Measurements from ENCODE around the gene PRTG.
A peak's percentile ranks its signal among the peaks of the same experiment; 100 is the strongest.
"Not testable (repeated sequence)": the region's sequence is repeated elsewhere in the genome, so short reads cannot be mapped to it uniquely, and the experiment has no call there.

The PRTG gene

DNA sequence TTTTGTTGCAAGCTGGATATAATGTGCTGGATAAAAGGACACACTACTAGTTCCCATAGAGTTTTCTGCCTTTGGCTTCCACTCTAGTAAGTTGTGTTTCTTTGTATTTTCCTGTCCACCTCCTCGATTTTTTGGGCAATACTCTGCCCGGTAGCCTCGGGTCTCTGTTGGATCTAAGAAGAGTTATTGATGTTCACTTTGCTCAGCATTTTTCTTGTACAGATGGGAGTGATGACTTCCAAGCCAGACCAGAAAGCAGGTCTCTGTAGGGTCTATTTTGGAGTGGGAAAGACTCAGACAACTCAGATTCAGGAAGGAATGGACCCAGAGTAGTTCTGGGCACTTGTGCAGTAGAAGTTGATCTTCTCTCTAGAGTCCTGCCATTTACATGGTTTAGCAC lies 36.0 kb upstream of the PRTG start:
- H3K4me3 ChIP-seq (ENCODE audit: insufficient read depth, low read depth, low read length): no peak overlapping the region
- H3K27ac ChIP-seq (ENCODE audit: insufficient read depth, low read depth, low read length, poor library complexity, severe bottlenecking): no peak overlapping the region
- no peaks in the 10 kb centered on the region for H3K9me3 ChIP-seq (ENCODE audit: control insufficient read depth, low read length)
- peaks cover 27% of the 10 kb centered on the region for H3K4me1 ChIP-seq (ENCODE audit: control insufficient read depth, insufficient read depth, low read length)
- H3K36me3 ChIP-seq (ENCODE audit: control insufficient read depth, insufficient read depth, low read length): no peaks in the 10 kb centered on the region
- no peaks in the 10 kb centered on the region for H3K27me3 ChIP-seq (ENCODE audit: control insufficient read depth, insufficient read depth, low read length, poor library complexity, severe bottlenecking)
- WGBS, 2 experiments: 93 to 95% methylated on average over 3 of the region's 3 CpGs

DNA sequence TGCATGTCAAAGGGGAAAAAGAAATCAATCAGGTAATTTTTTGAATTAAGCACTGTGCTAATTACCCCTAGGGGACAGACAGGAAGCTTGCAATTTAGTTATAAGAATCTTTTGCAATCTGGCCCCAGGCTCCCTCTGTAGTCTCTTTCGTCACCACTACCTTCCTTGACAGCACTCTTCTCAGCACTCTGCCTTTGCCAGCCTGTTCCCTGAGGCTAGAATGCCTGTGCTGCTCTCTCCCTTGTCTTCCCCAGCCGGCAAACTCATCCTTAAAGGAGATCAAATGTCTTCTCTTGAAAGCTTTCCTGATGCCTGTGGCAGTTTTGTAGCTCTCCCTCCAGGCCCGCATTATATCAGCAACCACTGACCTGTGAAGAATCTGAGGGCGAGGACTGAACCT lies 32.4 kb upstream of the PRTG start:
- 21 to 26% methylated on average over 4 of the region's 4 CpGs for WGBS, 2 experiments
- Histone ChIP-seq H3K9me3 (ENCODE audit: control insufficient read depth, low read length) (no peaks in the 10 kb centered on the region), H3K4me1 (ENCODE audit: control insufficient read depth, insufficient read depth, low read length) (peaks cover 24% of the 10 kb centered on the region), H3K36me3 (ENCODE audit: control insufficient read depth, insufficient read depth, low read length) (no peaks in the 10 kb centered on the region), H3K27ac (ENCODE audit: insufficient read depth, low read depth, low read length, poor library complexity, severe bottlenecking) (peak overlapping the region; percentile 69), H3K27me3 (ENCODE audit: control insufficient read depth, insufficient read depth, low read length, poor library complexity, severe bottlenecking) (no peaks in the 10 kb centered on the region), H3K4me3 (ENCODE audit: insufficient read depth, low read depth, low read length) (no peak overlapping the region)

DNA sequence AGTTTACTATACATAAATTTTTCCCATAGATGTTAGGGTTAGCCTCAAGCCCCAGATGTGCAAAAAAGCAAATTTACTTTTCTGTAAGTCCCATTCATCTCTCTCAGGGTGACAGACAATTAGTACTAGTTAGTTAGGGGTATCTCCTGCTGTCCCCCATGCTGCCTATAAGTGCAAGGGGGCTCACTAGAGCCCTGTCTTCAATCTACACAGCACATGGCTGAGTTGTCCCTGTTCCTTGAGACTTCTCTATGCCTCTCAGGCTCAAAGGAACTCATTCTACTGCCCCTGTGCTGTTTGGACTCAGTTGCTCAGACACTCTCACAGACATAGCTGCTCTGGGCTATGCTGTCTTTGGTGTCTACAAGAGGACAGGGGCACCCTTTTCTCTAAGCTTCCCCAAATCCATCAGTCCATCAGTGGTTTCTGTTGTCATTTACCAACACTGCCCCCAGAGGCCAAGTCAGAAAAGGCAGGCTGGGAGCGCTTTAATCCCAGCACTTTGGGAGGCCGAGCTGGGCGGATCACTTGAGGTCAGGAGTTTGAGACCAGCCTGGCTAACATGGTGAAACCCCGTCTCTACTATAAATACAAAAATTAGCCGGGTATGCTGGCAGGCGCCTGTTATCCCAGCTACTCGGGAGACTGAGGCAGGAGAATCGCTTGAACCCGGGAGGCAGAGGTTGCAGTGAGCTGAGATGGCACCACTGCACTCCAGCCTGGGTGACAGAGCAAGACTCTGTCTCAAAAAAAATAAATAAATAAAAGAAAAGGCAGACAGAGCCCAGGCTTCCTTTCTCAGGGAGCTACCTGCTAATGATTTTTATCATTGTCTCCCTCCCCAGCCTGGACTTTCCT lies 31.4 kb upstream of the PRTG start:
- Histone ChIP-seq H3K36me3 (ENCODE audit: control insufficient read depth, insufficient read depth, low read length) (no peaks in the 10 kb centered on the region), H3K27ac (ENCODE audit: insufficient read depth, low read depth, low read length, poor library complexity, severe bottlenecking) (peak overlapping the region; percentile 69)
- 59 to 69% methylated on average over 9 of the region's 9 CpGs for WGBS, 2 experiments

DNA sequence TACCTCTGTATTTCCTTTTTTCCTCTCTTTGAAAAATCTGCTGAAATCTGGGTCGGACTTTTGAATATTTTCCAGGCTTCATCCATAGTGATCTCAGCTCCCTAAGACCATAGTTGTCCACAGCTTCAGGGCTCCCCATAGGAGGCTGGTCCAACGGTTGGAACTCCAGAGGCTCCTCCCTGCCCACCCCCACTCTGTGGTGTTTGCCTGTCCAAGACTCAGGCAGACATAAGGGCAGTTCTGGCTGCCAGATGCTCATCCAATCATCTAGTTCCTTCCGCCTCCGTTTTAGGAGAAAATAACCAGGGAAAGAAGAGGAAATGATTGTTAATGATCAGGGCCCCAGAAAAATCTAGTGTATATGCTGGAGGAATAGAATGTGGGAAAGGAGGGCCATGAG lies 27.9 kb upstream of the PRTG start:
- Histone ChIP-seq H3K4me1 (ENCODE audit: control insufficient read depth, insufficient read depth, low read length) (peaks cover 43% of the 10 kb centered on the region), H3K27me3 (ENCODE audit: control insufficient read depth, insufficient read depth, low read length, poor library complexity, severe bottlenecking) (no peaks in the 10 kb centered on the region), H3K27ac (ENCODE audit: insufficient read depth, low read depth, low read length, poor library complexity, severe bottlenecking) (no peak overlapping the region), H3K9me3 (ENCODE audit: control insufficient read depth, low read length) (no peaks in the 10 kb centered on the region), H3K4me3 (ENCODE audit: insufficient read depth, low read depth, low read length) (no peak overlapping the region), H3K36me3 (ENCODE audit: control insufficient read depth, insufficient read depth, low read length) (no peaks in the 10 kb centered on the region)
- 76 to 85% methylated on average over 4 of the region's 4 CpGs for WGBS, 2 experiments

More for the DNA sequence above, 31.4 kb upstream of the PRTG start:
- Histone ChIP-seq H3K9me3 (ENCODE audit: control insufficient read depth, low read length) (no peaks in the 10 kb centered on the region), H3K4me1 (ENCODE audit: control insufficient read depth, insufficient read depth, low read length) (peaks cover 24% of the 10 kb centered on the region), H3K27me3 (ENCODE audit: control insufficient read depth, insufficient read depth, low read length, poor library complexity, severe bottlenecking) (no peaks in the 10 kb centered on the region), H3K4me3 (ENCODE audit: insufficient read depth, low read depth, low read length) (no peak overlapping the region)

DNA sequence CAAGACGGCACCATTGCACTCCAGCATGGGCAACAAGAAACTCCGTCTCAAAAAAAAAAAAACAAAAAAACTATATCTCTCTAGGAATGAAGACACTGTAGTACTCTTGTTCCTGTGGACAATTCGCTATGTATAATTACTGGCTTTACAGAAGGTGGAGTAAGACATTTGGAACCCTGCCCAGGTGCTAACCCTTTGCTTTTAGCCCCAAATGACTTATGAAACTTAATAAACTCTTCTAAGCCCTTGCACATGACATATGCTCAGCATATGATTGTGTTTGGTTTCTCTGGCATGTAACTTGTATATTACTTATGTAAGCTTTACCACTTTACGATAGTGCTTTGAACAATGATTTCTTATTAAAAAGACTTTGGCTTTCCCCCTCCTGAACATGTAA lies 27.3 kb upstream of the PRTG start:
- Histone ChIP-seq H3K4me1 (ENCODE audit: control insufficient read depth, insufficient read depth, low read length) (peaks cover 38% of the 10 kb centered on the region), H3K27ac (ENCODE audit: insufficient read depth, low read depth, low read length, poor library complexity, severe bottlenecking) (no peak overlapping the region), H3K4me3 (ENCODE audit: insufficient read depth, low read depth, low read length) (no peak overlapping the region), H3K36me3 (ENCODE audit: control insufficient read depth, insufficient read depth, low read length) (no peaks in the 10 kb centered on the region), H3K27me3 (ENCODE audit: control insufficient read depth, insufficient read depth, low read length, poor library complexity, severe bottlenecking) (no peaks in the 10 kb centered on the region), H3K9me3 (ENCODE audit: control insufficient read depth, low read length) (no peaks in the 10 kb centered on the region)
- WGBS, 2 experiments: 96 to 98% methylated on average over 4 of the region's 4 CpGs

DNA sequence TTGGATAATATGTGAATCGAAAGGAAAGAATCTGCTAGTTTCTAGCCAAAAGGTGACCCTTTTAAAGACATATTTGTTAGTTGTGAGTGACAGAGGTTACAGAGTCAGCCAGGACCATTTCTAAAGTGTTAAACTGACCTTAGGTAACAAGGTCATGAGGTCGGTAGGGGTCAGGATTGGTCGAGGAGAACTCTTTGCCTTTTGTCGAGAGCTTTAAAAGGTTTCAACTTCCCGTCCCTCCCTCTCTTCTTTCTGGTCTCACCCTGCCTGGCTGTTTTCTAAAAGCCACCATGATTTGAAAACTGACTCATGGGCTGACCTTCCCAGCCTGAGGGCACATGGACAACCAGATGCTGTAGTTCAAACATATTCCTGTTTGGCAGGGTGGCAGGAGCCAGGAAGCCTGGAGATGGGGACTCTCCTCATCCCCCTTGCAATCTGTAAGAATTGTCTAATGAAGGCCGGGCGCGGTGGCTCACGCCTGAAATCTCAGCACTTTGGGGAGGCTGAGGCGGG lies 25.8 kb upstream of the PRTG start:
- H3K9me3 ChIP-seq (ENCODE audit: control insufficient read depth, low read length): no peaks in the 10 kb centered on the region
- peaks cover 29% of the 10 kb centered on the region for H3K4me1 ChIP-seq (ENCODE audit: control insufficient read depth, insufficient read depth, low read length)
- WGBS, 2 experiments: 60 to 66% methylated on average over 10 of the region's 10 CpGs
- H3K36me3 ChIP-seq (ENCODE audit: control insufficient read depth, insufficient read depth, low read length): no peaks in the 10 kb centered on the region
- no peak overlapping the region for H3K4me3 ChIP-seq (ENCODE audit: insufficient read depth, low read depth, low read length)
- no peaks in the 10 kb centered on the region for H3K27me3 ChIP-seq (ENCODE audit: control insufficient read depth, insufficient read depth, low read length, poor library complexity, severe bottlenecking)
- H3K27ac ChIP-seq (ENCODE audit: insufficient read depth, low read depth, low read length, poor library complexity, severe bottlenecking): peak overlapping the region; percentile 40

DNA sequence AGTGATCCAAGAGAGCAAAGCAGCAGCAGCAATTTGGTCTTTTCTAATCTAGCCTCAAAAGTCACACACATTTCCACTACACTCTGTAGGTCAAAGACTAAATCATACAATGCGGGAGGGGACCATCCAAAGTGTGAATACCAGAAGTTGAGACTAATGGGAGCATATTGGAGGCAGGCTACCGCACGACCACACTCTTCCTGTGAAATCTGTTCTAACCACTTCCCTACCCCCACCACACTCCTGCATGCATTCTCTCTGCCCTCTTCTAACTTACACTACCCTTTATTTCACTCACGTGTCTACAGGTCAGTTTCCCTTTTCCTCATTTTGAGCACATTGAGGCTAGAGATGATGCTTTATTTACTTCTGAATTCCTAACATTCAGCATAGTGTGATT lies 23.7 kb upstream of the PRTG start:
- WGBS, 2 experiments: 89 to 93% methylated on average over 4 of the region's 4 CpGs
- Histone ChIP-seq H3K27ac (ENCODE audit: insufficient read depth, low read depth, low read length, poor library complexity, severe bottlenecking) (no peak overlapping the region), H3K4me3 (ENCODE audit: insufficient read depth, low read depth, low read length) (no peak overlapping the region), H3K36me3 (ENCODE audit: control insufficient read depth, insufficient read depth, low read length) (no peaks in the 10 kb centered on the region), H3K4me1 (ENCODE audit: control insufficient read depth, insufficient read depth, low read length) (peaks cover 23% of the 10 kb centered on the region), H3K27me3 (ENCODE audit: control insufficient read depth, insufficient read depth, low read length, poor library complexity, severe bottlenecking) (no peaks in the 10 kb centered on the region), H3K9me3 (ENCODE audit: control insufficient read depth, low read length) (no peaks in the 10 kb centered on the region)

DNA sequence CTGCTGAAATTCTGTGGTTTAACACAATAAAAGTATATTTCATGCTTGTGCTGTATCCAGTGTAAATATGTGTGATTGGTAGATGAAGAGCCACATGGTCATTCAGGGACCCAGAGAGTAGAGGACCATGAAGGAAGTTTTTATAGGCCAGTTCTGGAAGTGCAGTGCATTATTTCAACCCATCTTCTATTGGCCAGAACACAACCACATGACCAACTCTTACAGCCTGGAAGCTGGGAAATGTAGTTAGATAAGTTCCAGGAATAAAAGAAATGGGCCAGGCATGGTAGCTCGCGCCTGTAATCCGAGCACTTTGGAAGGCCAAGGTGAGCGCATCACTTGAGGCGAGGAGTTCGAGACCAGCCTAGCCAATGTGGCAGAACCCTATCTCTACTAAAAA lies 21.4 kb upstream of the PRTG start:
- no peaks in the 10 kb centered on the region for H3K9me3 ChIP-seq (ENCODE audit: control insufficient read depth, low read length)
- H3K27me3 ChIP-seq (ENCODE audit: control insufficient read depth, insufficient read depth, low read length, poor library complexity, severe bottlenecking): no peaks in the 10 kb centered on the region
- no peak overlapping the region for H3K4me3 ChIP-seq (ENCODE audit: insufficient read depth, low read depth, low read length)
- no peaks in the 10 kb centered on the region for H3K36me3 ChIP-seq (ENCODE audit: control insufficient read depth, insufficient read depth, low read length)
- WGBS, 2 experiments: 95 to 97% methylated on average over 6 of the region's 6 CpGs
- H3K27ac ChIP-seq (ENCODE audit: insufficient read depth, low read depth, low read length, poor library complexity, severe bottlenecking): no peak overlapping the region
- H3K4me1 ChIP-seq (ENCODE audit: control insufficient read depth, insufficient read depth, low read length): peaks cover 20% of the 10 kb centered on the region

DNA sequence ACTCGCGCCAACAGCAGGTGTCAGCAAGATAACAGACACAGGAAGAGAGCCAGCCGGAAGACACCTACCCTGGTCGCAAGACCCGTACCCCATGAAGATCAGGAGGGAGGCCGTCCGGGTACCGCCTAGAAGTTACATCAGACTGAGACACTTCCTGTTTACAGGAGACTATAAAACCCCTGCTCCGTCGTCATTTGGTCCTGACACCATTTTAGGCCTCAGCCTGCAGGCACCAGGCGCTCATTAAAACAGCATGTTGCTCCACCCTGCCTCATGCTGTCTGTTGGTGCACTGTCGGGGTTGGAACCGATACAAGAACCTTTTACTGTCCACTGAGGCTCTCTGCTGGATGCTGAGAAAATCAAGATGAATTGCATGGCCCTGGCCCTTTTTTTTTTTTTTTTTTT lies 15.6 kb upstream of the PRTG start:
- H3K4me1 ChIP-seq (ENCODE audit: control insufficient read depth, insufficient read depth, low read length): peaks cover 4% of the 10 kb centered on the region
- H3K4me3 ChIP-seq (ENCODE audit: insufficient read depth, low read depth, low read length): no peak overlapping the region
- H3K27ac ChIP-seq (ENCODE audit: insufficient read depth, low read depth, low read length, poor library complexity, severe bottlenecking): no peak overlapping the region
- no peaks in the 10 kb centered on the region for H3K36me3 ChIP-seq (ENCODE audit: control insufficient read depth, insufficient read depth, low read length)
- H3K27me3 ChIP-seq (ENCODE audit: control insufficient read depth, insufficient read depth, low read length, poor library complexity, severe bottlenecking): no peaks in the 10 kb centered on the region
- no peaks in the 10 kb centered on the region for H3K9me3 ChIP-seq (ENCODE audit: control insufficient read depth, low read length)
- WGBS, 2 experiments: 90% methylated on average over 13 of the region's 13 CpGs

DNA sequence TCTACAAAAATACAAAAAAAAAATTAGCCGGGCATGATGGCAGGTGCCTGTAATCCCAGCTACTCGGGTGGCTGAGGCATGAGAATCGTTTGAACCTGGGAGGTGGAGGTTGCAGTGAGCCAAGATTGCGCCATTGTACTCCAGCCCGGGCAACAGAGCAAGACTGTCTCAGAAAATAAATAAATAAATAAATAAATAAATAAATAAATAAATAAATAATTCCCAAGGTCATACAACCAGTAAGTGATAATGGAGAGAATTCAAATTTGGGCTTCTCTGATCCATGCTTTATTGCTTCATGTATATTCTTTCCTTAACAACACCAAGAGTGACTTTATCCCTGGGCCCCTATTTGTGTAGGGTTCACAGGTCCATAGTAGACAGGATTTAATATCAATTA lies 10.5 kb upstream of the PRTG start:
- H3K4me1 ChIP-seq (ENCODE audit: control insufficient read depth, insufficient read depth, low read length): not testable (repeated sequence)

More for the DNA sequence above, 10.5 kb upstream of the PRTG start:
- not testable (repeated sequence) for H3K9me3 ChIP-seq (ENCODE audit: control insufficient read depth, low read length); H3K4me3 ChIP-seq (ENCODE audit: insufficient read depth, low read depth, low read length); H3K36me3 ChIP-seq (ENCODE audit: control insufficient read depth, insufficient read depth, low read length); H3K27me3 ChIP-seq (ENCODE audit: control insufficient read depth, insufficient read depth, low read length, poor library complexity, severe bottlenecking); H3K27ac ChIP-seq (ENCODE audit: insufficient read depth, low read depth, low read length, poor library complexity, severe bottlenecking)
- WGBS, 2 experiments: 88 to 100% methylated on average over 3 to 4 of the region's 5 CpGs

Measured in ectodermal cell (in vitro differentiated cells).